Activated CD4-positive, alpha-beta T cell treated with anti-CD3 and anti-CD28 coated beads for 4 hours (primary cell): ENCODE results near the gene STK38.
A peak's percentile ranks its signal among the peaks of the same experiment; 100 is the strongest.
"Not testable (repeated sequence)": the region's sequence is repeated elsewhere in the genome, so short reads cannot be mapped to it uniquely, and the experiment has no call there.

Experiments used
- DNase-seq, 2 donors: peaks; one replicate each; pipeline ENCODE4 v3.0.0-alpha.2; 2020

Gene STK38

GRCh38 chr6:36546920-36547645 lies at the start of gene STK38:
Gene STK38 (minus strand): TSS chr6:36547479. CDS start chr6:36540202, 7,277 bp downstream.
- DNase-seq = peak; percentile 91

GRCh38 chr6:36596356-36596755 lies 49.1 kb upstream of the STK38 start:
- no peak for DNase-seq

GRCh38 chr6:36594816-36595643 lies 47.8 kb upstream of the STK38 start:
- DNase-seq = no peak

GRCh38 chr6:36594029-36594815 lies 46.9 kb upstream of the STK38 start, which contains the start of gene SRSF3:
Gene SRSF3 (plus strand): TSS chr6:36594362. CDS start chr6:36596763, 2,401 bp downstream.
- DNase-seq = peak; percentile 94 to 95

- peak; percentile 42 to 52 for DNase-seq
Measured at GRCh38 chr6:36593569-36594028, 46.3 kb upstream of the STK38 start.

- DNase-seq = no peak
Measured at GRCh38 chr6:36592221-36592655, 45.0 kb upstream of the STK38 start.

GRCh38 chr6:36590237-36590636 lies 43.0 kb upstream of the STK38 start:
- DNase-seq = no peak

- not testable (repeated sequence) for DNase-seq
Measured at GRCh38 chr6:36589025-36589400, 41.7 kb upstream of the STK38 start.

- no peak for DNase-seq
Measured at GRCh38 chr6:36586606-36587005, 39.3 kb upstream of the STK38 start.

GRCh38 chr6:36581716-36582115 lies 34.4 kb upstream of the STK38 start:
- DNase-seq = no peak

GRCh38 chr6:36580184-36580526 lies 32.9 kb upstream of the STK38 start:
- DNase-seq = no peak

- no peak for DNase-seq
Measured at GRCh38 chr6:36578431-36578830, 31.2 kb upstream of the STK38 start.

- DNase-seq = no peak
Measured at GRCh38 chr6:36578030-36578429, 30.8 kb upstream of the STK38 start.

- no peak for DNase-seq
Measured at GRCh38 chr6:36577301-36577700, 30.0 kb upstream of the STK38 start.

- DNase-seq = no peak
Measured at GRCh38 chr6:36576578-36576977, 29.3 kb upstream of the STK38 start.

- DNase-seq = no peak
Measured at GRCh38 chr6:36574679-36575078, 27.4 kb upstream of the STK38 start.

- not testable (repeated sequence) for DNase-seq
Measured at GRCh38 chr6:36572353-36573311, 25.4 kb upstream of the STK38 start.

- DNase-seq = no peak
Measured at GRCh38 chr6:36571122-36572043, 24.1 kb upstream of the STK38 start.

- no peak for DNase-seq
Measured at GRCh38 chr6:36570264-36570663, 23.0 kb upstream of the STK38 start.

GRCh38 chr6:36566418-36566905 lies 19.2 kb upstream of the STK38 start:
- DNase-seq = no peak

GRCh38 chr6:36563928-36564284 lies 16.6 kb upstream of the STK38 start:
- no peak for DNase-seq
